B cell (primary cell): Measurements from ENCODE around the gene MSLN. TPM values are rescaled to one million over a fixed set of nuclear protein-coding genes. Genes with fewer than 3 reads are reported as not detected.
A peak's percentile ranks its signal among the peaks of the same experiment; 100 is the strongest.

Experiments
- ATAC-seq: fragments of 200-7000 bp; cut with Tn5 transposase; one replicate; pipeline ENCODE4 v1.10.0; 2021; ENCODE audit warnings: low read depth, mild to moderate bottlenecking, moderate number of reproducible peaks, moderate library complexity
- CTCF ChIA-PET: fragments of 350-600 bp; sonication (Branson Sonifier 250); formaldehyde crosslinking; loops from one replicate; lab custom pipeline; 2021; ENCODE audit warnings: antibody characterized with exemption, inconsistent platforms; lab: Charles Lee
- POLR2A ChIA-PET: fragments of 350-600 bp; sonication (Branson Sonifier 250); formaldehyde crosslinking; loops from one replicate; lab custom pipeline; 2021; ENCODE audit warnings: antibody characterized with exemption; lab: Charles Lee
- DNase-seq: peaks from one replicate; pipeline ENCODE4 v3.0.0; 2013
- H2AFZ ChIP-seq: 2 replicates; pipeline ENCODE4 v1.6.1; 2012; ENCODE audit warnings: mild to moderate bottlenecking, low read depth, low read length; ENCODE audit not compliant: insufficient read depth, poor library complexity, severe bottlenecking
- H3K27ac ChIP-seq, 2 donors: 1 replicate in 1 of 2; 2 replicates in 1 of 2; pipeline ENCODE4 v1.5.1; 2012 to 2013; ENCODE audit warnings: low read length in 2 of 2, mild to moderate bottlenecking in 2 of 2, moderate library complexity in 1 of 2
- H3K27me3 ChIP-seq, 4 experiments: fragments of 200-600 bp in 1 of 4; sonication (generic) in 1 of 4; replicated peaks in 1 of 4; 1 replicate in 2 of 4; 2 replicates in 2 of 4; pipeline versions ENCODE4 v1.6.1 to v1.7.0; 2013 to 2016; ENCODE audit warnings: low read length in 3 of 4, mild to moderate bottlenecking in 2 of 4, mixed read lengths in 1 of 4, moderate library complexity in 1 of 4; ENCODE audit not compliant: insufficient read depth in 4 of 4, control insufficient read depth in 3 of 4; ENCODE audit errors: control extremely low read depth in 1 of 4
- H3K36me3 ChIP-seq, 2 experiments: replicated peaks in 1 of 2; 1 replicate in 1 of 2; 2 replicates in 1 of 2; pipeline versions ENCODE4 v1.6.1 to v1.7.1; 2013; ENCODE audit warnings: low read length in 1 of 2; ENCODE audit not compliant: insufficient read depth in 2 of 2, control insufficient read depth in 1 of 2; ENCODE audit errors: control extremely low read depth in 1 of 2, extremely low read depth in 1 of 2
- H3K4me1 ChIP-seq, 2 donors: fragments of 200-600 bp in 1 of 2; sonication (generic) in 1 of 2; 1 replicate in 1 of 2; 2 replicates in 1 of 2; pipeline versions ENCODE4 v1.5.1 to v1.6.1; 2013 to 2017; ENCODE audit warnings: low read length in 2 of 2; ENCODE audit not compliant: control insufficient read depth in 2 of 2, insufficient read depth in 2 of 2
- H3K4me2 ChIP-seq: replicated peaks from 2 replicates; pipeline ENCODE3; 2012; ENCODE audit warnings: mild to moderate bottlenecking, low read depth, low read length; ENCODE audit not compliant: poor library complexity, severe bottlenecking
- H3K4me3 ChIP-seq, 5 experiments: fragments of 200-600 bp in 1 of 5; sonication (generic) in 1 of 5; 1 replicate in 3 of 5; 2 replicates in 2 of 5; pipeline versions ENCODE4 v1.5.1 to v1.7.0; 2011 to 2016; ENCODE audit warnings: low read length in 4 of 5, mild to moderate bottlenecking in 4 of 5, low read depth in 2 of 5, control low read depth in 1 of 5, moderate library complexity in 1 of 5; ENCODE audit not compliant: insufficient read depth in 1 of 5; ENCODE audit errors: control extremely low read depth in 1 of 5, extremely low read depth in 1 of 5
- H3K79me2 ChIP-seq: fragments of 200-600 bp; sonication (generic); one replicate; pipeline ENCODE4 v1.6.0; 2016; ENCODE audit warnings: low read length; ENCODE audit not compliant: control insufficient read depth, insufficient read depth
- H3K9ac ChIP-seq: fragments of 200-600 bp; sonication (generic); 2 replicates; pipeline ENCODE4 v1.6.1; 2017; ENCODE audit warnings: mild to moderate bottlenecking, low read length, moderate library complexity
- H3K9me3 ChIP-seq, 3 donors: one replicate each; pipeline versions ENCODE4 v1.6.1 to v1.7.1; 2013; ENCODE audit warnings: low read length in 2 of 3; ENCODE audit not compliant: control insufficient read depth in 2 of 3, insufficient read depth in 1 of 3; ENCODE audit errors: control extremely low read depth in 1 of 3
- H4K20me1 ChIP-seq: 2 replicates; pipeline ENCODE4 v1.6.0; 2012; ENCODE audit warnings: mild to moderate bottlenecking, low read length; ENCODE audit not compliant: insufficient read depth, control insufficient read depth, poor library complexity, severe bottlenecking
- H3K27ac Mint-ChIP-seq: one replicate; pipeline ENCODE4 v1.8.0; 2021; ENCODE audit warnings: mixed read lengths
- H3K27me3 Mint-ChIP-seq: one replicate; pipeline ENCODE4 v1.8.0; 2021; ENCODE audit warnings: mixed read lengths
- H3K4me1 Mint-ChIP-seq: one replicate; pipeline ENCODE4 v1.8.0; 2021; ENCODE audit warnings: mixed read lengths
- H3K4me3 Mint-ChIP-seq: one replicate; pipeline ENCODE4 v1.8.0; 2021; ENCODE audit warnings: mixed read lengths
- H3K9me3 Mint-ChIP-seq: one replicate; pipeline ENCODE4 v1.8.0; 2022; ENCODE audit warnings: mixed read lengths; ENCODE audit not compliant: insufficient read depth
- EZH2 ChIP-seq: IDR thresholded peaks from 2 replicates; pipeline ENCODE4 v1.6.1; 2012; ENCODE audit warnings: borderline replicate concordance, low read depth, mild to moderate bottlenecking, moderate library complexity, low read length; ENCODE audit not compliant: insufficient read depth, poor library complexity, severe bottlenecking
- WGBS: methylation state at CpG from one replicate; pipeline ENCODE4 v1.1.5; 2013; ENCODE audit warnings: missing lambda C conversion rate; ENCODE audit not compliant: insufficient coverage; 5-methylcytosine and 5-hydroxymethylcytosine counted together
- intact Hi-C: fragments of 100-400 bp; cut with micrococcal nuclease; formaldehyde crosslinking; loops from one replicate; pipeline ENCODE4 v1.10.0; 2022
- polyA plus RNA-seq: library from polyadenylated mRNA; depleted of rRNA; stranded (reverse); fragments of >200 nt; gene quantifications from 2 replicates; pipeline ENCODE4 v1.2.3, GENCODE V29; 2012
- total RNA-seq, 2 donors: library from RNA; stranded (reverse); fragments of 120-200 nt in 1 of 2; gene quantifications; 1 replicate in 1 of 2; 2 replicates in 1 of 2; pipeline versions ENCODE4 v1.2.3 to v1.2.4, GENCODE V29; 2013 to 2022
- TF ChIP-seq, protein P1 (sequence below): fragments of 200-600 bp; IDR thresholded peaks from one replicate; pipeline ENCODE4 v1.8.0; 2022; ENCODE audit warnings: antibody characterized with exemption, mild to moderate bottlenecking

MSLN gene
- total and polyA plus RNA-seq, 2 donors (not counting 1 experiment from before 2014, with no cell fraction given): not detected

DNA sequence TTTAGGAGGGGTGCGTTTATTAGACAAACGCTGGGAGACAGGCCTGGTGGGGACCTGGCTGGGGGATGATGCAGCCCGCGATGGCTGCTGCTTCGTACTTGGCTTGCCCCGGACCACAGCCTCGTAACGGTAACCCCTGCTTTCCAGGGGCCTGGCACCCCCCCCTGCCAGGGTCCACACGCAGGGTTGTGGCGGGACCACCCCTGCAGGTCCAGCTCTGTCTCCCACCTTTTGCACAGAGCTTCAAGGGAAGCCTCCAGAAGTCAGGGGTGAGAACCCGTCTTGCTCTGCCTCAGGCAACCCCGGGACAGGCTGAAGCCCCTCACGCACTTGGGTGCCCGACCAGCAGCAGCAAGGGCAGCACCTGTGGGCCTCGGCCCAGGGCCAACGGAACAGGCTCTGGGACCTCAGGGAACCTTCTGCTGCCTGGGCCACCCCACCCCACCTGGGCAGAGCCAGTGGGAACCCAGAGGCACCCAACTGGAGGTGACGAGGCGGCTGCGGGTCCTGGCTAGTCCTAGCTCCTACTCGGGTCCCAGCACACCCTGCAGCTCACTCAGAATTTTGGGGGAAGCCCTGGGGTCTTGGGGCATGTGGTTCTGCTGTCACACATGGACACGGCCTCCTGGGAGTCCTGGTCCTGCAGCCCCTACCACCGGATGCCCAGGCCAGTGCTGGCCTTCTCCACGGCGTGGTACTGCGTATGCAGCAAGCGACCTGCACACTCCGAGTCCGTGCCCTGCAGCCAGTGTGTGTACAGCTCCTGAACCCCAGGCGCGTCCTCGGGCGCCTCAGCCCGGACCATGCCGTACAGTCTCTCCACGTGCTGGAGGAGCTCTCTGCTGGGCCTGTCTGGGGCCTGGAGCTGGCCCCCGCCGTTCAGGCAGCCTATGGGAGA, 30.5 kb upstream of the MSLN start:
- Mint-ChIP-seq H3K27me3 (no peaks in the 10 kb centered on the region), H3K4me3 (peak overlapping the region; percentile 19), H3K27ac (peak overlapping the region; percentile 10), H3K4me1 (peaks cover 16% of the 10 kb centered on the region), H3K9me3 (no peaks in the 10 kb centered on the region)
- Histone ChIP-seq H3K27me3 (no peaks in the 10 kb centered on the region), H3K36me3 (peaks cover 0 to 32% of the 10 kb centered on the region in 2 experiments), H3K4me1 (peaks cover 10 to 28% of the 10 kb centered on the region in 2 donors), H2AFZ (no peak overlapping the region), H3K9ac (no peak overlapping the region), H3K9me3 (no peaks in the 10 kb centered on the region), H3K79me2 (no peaks in the 10 kb centered on the region), H3K27ac (no peak overlapping the region), H3K4me2 (no peak overlapping the region), H4K20me1 (peaks cover 14% of the 10 kb centered on the region), H3K4me3 (no peak overlapping the region)
- intact Hi-C loops: loop anchor here (5.0 kb wide), 1 partner anchor 882 kb away; the partner anchor contains the start of genes CRAMP1 and IFT140
- ChIA-PET CTCF (interaction anchor here (0.5 to 1.2 kb wide), 2 partner anchors 12 to 18 kb away, joined by 3 to 4 read pairs; no protein-coding TSS in a partner anchor), POLR2A (no interaction called here)
- WGBS: 94% methylated on average over 37 of the region's 37 CpGs
- TF ChIP-seq EZH2: no peak
- TF ChIP-seq, protein P1, sequence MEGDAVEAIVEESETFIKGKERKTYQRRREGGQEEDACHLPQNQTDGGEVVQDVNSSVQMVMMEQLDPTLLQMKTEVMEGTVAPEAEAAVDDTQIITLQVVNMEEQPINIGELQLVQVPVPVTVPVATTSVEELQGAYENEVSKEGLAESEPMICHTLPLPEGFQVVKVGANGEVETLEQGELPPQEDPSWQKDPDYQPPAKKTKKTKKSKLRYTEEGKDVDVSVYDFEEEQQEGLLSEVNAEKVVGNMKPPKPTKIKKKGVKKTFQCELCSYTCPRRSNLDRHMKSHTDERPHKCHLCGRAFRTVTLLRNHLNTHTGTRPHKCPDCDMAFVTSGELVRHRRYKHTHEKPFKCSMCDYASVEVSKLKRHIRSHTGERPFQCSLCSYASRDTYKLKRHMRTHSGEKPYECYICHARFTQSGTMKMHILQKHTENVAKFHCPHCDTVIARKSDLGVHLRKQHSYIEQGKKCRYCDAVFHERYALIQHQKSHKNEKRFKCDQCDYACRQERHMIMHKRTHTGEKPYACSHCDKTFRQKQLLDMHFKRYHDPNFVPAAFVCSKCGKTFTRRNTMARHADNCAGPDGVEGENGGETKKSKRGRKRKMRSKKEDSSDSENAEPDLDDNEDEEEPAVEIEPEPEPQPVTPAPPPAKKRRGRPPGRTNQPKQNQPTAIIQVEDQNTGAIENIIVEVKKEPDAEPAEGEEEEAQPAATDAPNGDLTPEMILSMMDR: no peak
- ATAC-seq: no peak
- no peak for DNase-seq
